ENCODE results near the gene HYAL1.

Gene HYAL1

DNA sequence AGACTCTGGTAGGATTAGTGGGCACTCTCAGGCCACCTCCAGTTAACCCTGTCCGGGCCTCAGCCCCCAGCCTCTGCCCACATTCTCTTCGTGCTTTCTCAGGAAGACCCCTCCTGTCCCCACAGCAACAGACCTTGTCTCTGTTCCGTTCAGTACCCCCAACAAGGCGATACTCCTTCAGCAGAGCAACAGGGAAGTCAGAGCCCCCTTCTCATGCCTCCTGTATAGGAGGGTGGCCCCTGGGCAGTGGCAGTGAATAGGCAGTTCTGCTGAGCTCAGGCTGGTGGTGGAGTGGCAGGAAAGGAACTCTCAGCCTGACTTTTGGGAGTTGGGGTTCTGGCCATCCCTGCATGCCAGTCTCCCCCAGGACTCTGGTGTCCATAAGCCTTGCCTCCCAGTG lies 33.9 kb downstream of the HYAL1 start:
- H3K27me3 ChIP-seq (ENCODE audit: control insufficient read depth in 1 of 2, insufficient read depth in 2 of 2, low read length in 2 of 2), result peaks cover under 1 to 12% of the 10 kb centered on the region in 2 donors
- no peaks in the 10 kb centered on the region for H3K36me3 ChIP-seq (ENCODE audit: control insufficient read depth in 2 of 2, insufficient read depth in 2 of 2, low read length in 2 of 2)
- H3K9ac ChIP-seq (ENCODE audit: low read length in 2 of 2), result peak overlapping the region in 1 of 2 donors; percentile 47
- peak overlapping the region; percentile 37 for H3K27ac ChIP-seq (ENCODE audit: low read length)
- H3K4me1 ChIP-seq (ENCODE audit: control insufficient read depth, insufficient read depth, low read length), result peaks cover 70% of the 10 kb centered on the region
- peak overlapping the region in 1 of 2 donors; percentile 78 for H3K4me3 ChIP-seq (ENCODE audit: low read length in 2 of 2)
- H3K9me3 ChIP-seq (ENCODE audit: control insufficient read depth in 2 of 2, low read length in 2 of 2), result no peaks in the 10 kb centered on the region

DNA sequence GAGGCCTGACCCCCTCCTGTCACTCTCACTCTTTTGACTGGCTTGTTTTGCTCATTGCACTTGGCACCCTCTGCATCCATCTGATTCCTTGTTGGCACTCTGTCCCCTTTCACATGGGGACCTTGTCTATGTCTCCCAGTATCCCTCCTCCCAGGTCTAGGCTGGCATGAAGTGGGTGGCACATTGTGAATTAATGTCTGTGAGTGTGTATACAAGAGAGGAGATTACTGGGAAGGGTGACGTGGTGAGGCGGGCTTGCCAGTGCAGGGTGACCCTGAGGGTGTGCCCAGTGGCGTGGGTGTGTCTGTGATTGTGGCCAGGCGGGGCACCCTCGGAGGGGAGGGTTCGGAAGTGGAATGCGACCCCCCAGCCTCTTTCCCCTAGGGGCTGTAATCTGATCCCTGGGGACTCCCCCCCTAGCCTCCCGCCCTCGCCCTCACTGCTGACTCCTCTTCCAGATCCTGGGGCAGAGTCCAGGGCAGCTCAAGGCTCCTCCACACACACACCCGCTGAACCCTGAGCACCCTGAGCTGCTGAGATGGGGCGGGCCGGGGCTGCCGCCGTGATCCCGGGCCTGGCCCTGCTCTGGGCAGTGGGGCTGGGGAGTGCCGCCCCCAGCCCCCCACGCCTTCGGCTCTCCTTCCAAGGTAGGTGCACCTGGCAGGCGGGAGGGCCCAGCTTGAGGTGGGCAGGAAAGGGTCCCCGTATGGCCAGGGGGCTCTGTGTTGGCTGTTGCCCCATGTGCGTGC lies 34.5 kb downstream of the HYAL1 start, which contains the start of gene SEMA3B:
TSS of gene SEMA3B (plus strand) at position 445 of the 749 bp plus-strand sequence. CDS start at position 539, 94 bp downstream.
- Histone ChIP-seq H3K9me3 (ENCODE audit: control insufficient read depth in 2 of 2, low read length in 2 of 2) (no peaks in the 10 kb centered on the region), H3K4me3 (ENCODE audit: low read length in 2 of 2) (peak within 1 kb of the TSS; percentile 62 to 78), H3K36me3 (ENCODE audit: control insufficient read depth in 2 of 2, insufficient read depth in 2 of 2, low read length in 2 of 2) (no peaks in the 10 kb centered on the region), H3K27ac (ENCODE audit: low read length) (peak within 1 kb of the TSS; percentile 96), H3K27me3 (ENCODE audit: control insufficient read depth in 1 of 2, insufficient read depth in 2 of 2, low read length in 2 of 2) (peaks cover 0 to 9% of the 10 kb centered on the region in 2 donors), H3K9ac (ENCODE audit: low read length in 2 of 2) (peak within 1 kb of the TSS; percentile 83 to 87), H3K4me1 (ENCODE audit: control insufficient read depth, insufficient read depth, low read length) (peaks cover 74% of the 10 kb centered on the region)

DNA sequence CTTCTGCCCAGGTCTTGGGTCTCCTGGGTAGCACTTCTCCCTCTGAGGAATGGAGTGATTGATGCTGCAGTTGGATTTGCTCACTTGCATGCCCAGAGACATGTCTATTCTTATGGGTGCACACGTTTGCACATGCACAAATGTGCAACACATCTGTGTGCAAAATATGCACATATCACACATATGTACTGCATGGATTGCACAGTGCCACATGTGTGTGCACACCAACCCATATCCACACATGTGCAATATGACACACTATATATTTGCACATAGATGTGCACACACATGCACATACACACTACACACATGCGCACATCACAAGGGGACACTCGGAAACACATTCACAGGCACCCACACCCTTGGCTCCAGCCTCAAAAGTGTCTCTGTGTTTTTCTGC lies 35.1 kb downstream of the HYAL1 start:
- H3K9me3 ChIP-seq (ENCODE audit: control insufficient read depth in 2 of 2, low read length in 2 of 2), result no peaks in the 10 kb centered on the region
- H3K9ac ChIP-seq (ENCODE audit: low read length in 2 of 2), result peak overlapping the region in 1 of 2 donors; percentile 87
- H3K4me3 ChIP-seq (ENCODE audit: low read length in 2 of 2), result peak overlapping the region; percentile 62 to 78
- peaks cover 74% of the 10 kb centered on the region for H3K4me1 ChIP-seq (ENCODE audit: control insufficient read depth, insufficient read depth, low read length)
- H3K36me3 ChIP-seq (ENCODE audit: control insufficient read depth in 2 of 2, insufficient read depth in 2 of 2, low read length in 2 of 2), result no peaks in the 10 kb centered on the region
- H3K27me3 ChIP-seq (ENCODE audit: control insufficient read depth in 1 of 2, insufficient read depth in 2 of 2, low read length in 2 of 2), result peaks cover 0 to 3% of the 10 kb centered on the region in 2 donors
- H3K27ac ChIP-seq (ENCODE audit: low read length), result peak overlapping the region; percentile 96

DNA sequence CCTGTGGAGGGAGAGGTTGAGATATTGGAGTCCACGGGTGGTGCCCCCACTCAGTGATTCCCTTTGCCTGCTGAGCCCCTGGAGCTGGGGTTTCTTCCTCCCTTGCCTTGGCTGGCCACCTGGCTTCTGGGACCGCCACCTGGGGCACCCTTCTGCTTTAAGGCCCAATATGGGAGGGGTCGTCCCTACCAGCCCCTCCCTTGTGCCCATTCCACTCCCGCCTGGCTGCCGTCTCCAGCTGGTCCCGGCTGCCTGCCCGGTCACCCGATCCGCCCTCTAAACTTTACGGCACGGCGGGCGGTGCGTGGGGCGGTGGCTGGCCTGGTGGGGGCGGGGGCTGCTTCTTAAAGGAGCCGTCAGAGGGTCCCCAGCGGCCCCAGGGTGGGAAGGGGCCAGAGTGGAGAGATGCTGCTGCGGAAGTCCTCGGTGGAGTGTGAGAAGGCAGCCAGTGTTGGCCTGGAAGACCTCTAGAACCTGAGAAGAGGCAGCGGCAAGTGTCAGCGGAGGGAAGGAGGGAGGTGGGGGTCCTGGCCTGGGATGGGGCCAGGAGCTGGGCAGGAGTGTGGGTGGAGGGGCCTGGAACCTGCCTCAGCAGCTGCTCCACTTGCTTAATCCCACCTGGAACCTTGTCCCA lies 36.0 kb downstream of the HYAL1 start:
- no peaks in the 10 kb centered on the region for H3K9me3 ChIP-seq (ENCODE audit: control insufficient read depth in 2 of 2, low read length in 2 of 2)
- no peaks in the 10 kb centered on the region for H3K36me3 ChIP-seq (ENCODE audit: control insufficient read depth in 2 of 2, insufficient read depth in 2 of 2, low read length in 2 of 2)
- peak overlapping the region; percentile 96 for H3K27ac ChIP-seq (ENCODE audit: low read length)
- H3K4me1 ChIP-seq (ENCODE audit: control insufficient read depth, insufficient read depth, low read length), result peaks cover 74% of the 10 kb centered on the region
- H3K9ac ChIP-seq (ENCODE audit: low read length in 2 of 2), result peak overlapping the region; percentile 83 to 87
- H3K4me3 ChIP-seq (ENCODE audit: low read length in 2 of 2), result peak overlapping the region; percentile 62 to 78
- H3K27me3 ChIP-seq (ENCODE audit: control insufficient read depth in 1 of 2, insufficient read depth in 2 of 2, low read length in 2 of 2), result no peaks in the 10 kb centered on the region

DNA sequence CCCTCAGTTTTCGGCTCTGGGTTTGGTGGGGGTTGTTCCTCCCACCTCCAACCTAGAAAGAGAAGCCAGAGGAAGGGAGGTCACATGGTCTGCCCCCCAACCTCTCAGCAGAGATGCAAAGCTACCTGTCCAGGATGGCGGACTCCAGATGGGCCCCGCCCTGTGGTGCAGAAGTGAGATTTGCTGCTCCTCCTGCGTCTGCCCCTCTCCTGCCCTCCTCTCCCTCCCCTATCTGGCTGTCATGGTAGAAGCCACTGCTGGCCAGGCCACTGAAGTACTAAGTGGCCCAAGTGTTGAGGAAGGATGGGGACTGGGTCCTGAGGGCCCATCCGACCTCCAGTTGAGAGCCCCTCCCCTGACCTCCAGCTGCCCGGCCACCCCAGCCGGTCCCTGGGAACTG lies 36.5 kb downstream of the HYAL1 start:
- peaks cover 75% of the 10 kb centered on the region for H3K4me1 ChIP-seq (ENCODE audit: control insufficient read depth, insufficient read depth, low read length)
- no peaks in the 10 kb centered on the region for H3K9me3 ChIP-seq (ENCODE audit: control insufficient read depth in 2 of 2, low read length in 2 of 2)
- H3K27me3 ChIP-seq (ENCODE audit: control insufficient read depth in 1 of 2, insufficient read depth in 2 of 2, low read length in 2 of 2), result no peaks in the 10 kb centered on the region
- peak overlapping the region; percentile 96 for H3K27ac ChIP-seq (ENCODE audit: low read length)
- peak overlapping the region; percentile 83 to 87 for H3K9ac ChIP-seq (ENCODE audit: low read length in 2 of 2)
- no peaks in the 10 kb centered on the region for H3K36me3 ChIP-seq (ENCODE audit: control insufficient read depth in 2 of 2, insufficient read depth in 2 of 2, low read length in 2 of 2)
- peak overlapping the region; percentile 62 to 78 for H3K4me3 ChIP-seq (ENCODE audit: low read length in 2 of 2)

DNA sequence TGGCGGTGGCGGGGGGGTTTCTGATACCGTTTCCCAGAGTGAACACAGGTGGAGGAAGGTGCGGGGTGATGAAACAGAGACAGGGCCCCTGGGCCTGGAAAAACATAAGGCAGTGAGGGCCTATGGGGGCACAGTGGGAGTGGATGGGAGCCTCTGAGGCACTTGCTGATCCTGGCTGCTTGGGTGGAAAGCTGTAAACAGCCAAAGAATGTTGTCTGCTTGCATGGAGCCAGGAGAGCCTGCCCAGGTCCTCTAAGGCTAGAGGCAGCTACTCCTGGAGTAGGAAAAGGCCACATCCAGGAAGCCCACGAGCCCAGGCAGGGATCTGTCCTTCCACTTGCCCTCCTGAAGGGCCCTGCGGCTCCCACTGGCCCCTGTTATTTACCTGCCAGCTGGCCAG lies 37.4 kb downstream of the HYAL1 start:
- Histone ChIP-seq H3K4me3 (ENCODE audit: low read length in 2 of 2) (peak overlapping the region in 1 of 2 donors; percentile 78), H3K27me3 (ENCODE audit: control insufficient read depth in 1 of 2, insufficient read depth in 2 of 2, low read length in 2 of 2) (no peaks in the 10 kb centered on the region), H3K9me3 (ENCODE audit: control insufficient read depth in 2 of 2, low read length in 2 of 2) (no peaks in the 10 kb centered on the region), H3K9ac (ENCODE audit: low read length in 2 of 2) (peak overlapping the region; percentile 83 to 87), H3K36me3 (ENCODE audit: control insufficient read depth in 2 of 2, insufficient read depth in 2 of 2, low read length in 2 of 2) (no peaks in the 10 kb centered on the region), H3K4me1 (ENCODE audit: control insufficient read depth, insufficient read depth, low read length) (peaks cover 83% of the 10 kb centered on the region), H3K27ac (ENCODE audit: low read length) (peak overlapping the region; percentile 96)

DNA sequence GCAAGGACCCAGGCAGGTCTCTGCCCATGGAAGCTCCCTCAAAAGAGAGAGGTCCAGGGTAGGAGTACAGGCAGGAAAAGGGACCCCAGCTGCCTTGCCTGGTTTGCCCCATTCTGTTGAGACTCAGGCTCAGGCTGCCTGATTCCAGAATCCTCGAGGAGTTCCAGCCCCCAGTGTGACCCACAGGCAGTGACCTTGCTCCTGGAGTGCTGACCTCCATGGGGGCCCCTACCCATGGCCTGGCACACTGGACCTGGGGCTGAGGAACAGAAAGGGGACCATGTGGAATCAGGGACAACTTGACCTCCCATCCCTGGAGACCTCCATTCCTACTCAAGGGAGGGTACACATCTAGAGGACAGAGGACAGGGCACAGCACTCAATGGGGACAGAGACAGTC lies 37.8 kb downstream of the HYAL1 start:
- H3K36me3 ChIP-seq (ENCODE audit: control insufficient read depth in 2 of 2, insufficient read depth in 2 of 2, low read length in 2 of 2), result no peaks in the 10 kb centered on the region
- H3K9me3 ChIP-seq (ENCODE audit: control insufficient read depth in 2 of 2, low read length in 2 of 2), result no peaks in the 10 kb centered on the region
- peaks cover 85% of the 10 kb centered on the region for H3K4me1 ChIP-seq (ENCODE audit: control insufficient read depth, insufficient read depth, low read length)
- H3K4me3 ChIP-seq (ENCODE audit: low read length in 2 of 2), result peak overlapping the region in 1 of 2 donors; percentile 55
- H3K27me3 ChIP-seq (ENCODE audit: control insufficient read depth in 1 of 2, insufficient read depth in 2 of 2, low read length in 2 of 2), result no peaks in the 10 kb centered on the region
- peak overlapping the region; percentile 51 to 83 for H3K9ac ChIP-seq (ENCODE audit: low read length in 2 of 2)
- peak overlapping the region; percentile 96 for H3K27ac ChIP-seq (ENCODE audit: low read length)

DNA sequence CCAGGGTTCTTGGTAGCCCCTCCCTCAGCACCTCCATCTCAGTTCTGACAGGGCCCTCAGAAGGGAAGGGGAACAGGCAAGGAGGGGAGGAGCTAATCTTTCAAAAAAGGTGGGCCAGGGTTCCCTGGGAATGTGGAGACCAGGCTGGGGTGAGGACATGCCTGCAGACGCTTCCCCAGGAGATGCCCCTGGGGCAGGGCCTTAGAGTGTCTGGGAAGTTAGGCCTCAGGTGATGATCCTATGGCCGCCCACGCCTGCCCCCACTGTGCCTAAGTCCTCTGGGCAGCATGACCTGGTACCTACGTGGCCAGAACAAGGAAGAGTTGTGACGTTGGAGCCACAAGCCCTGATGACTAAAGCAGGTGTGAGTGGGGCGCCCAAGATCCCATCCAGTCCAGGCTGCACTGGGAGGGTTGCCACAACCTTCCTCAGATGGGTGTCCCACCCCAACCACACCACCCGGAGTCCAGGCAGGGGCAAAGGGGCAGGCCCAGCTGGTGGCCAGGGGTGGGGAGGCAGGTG lies 38.3 kb downstream of the HYAL1 start:
- Histone ChIP-seq H3K9me3 (ENCODE audit: control insufficient read depth in 2 of 2, low read length in 2 of 2) (no peaks in the 10 kb centered on the region), H3K4me3 (ENCODE audit: low read length in 2 of 2) (peak overlapping the region in 1 of 2 donors; percentile 55), H3K4me1 (ENCODE audit: control insufficient read depth, insufficient read depth, low read length) (peaks cover 87% of the 10 kb centered on the region), H3K36me3 (ENCODE audit: control insufficient read depth in 2 of 2, insufficient read depth in 2 of 2, low read length in 2 of 2) (no peaks in the 10 kb centered on the region), H3K9ac (ENCODE audit: low read length in 2 of 2) (peak overlapping the region; percentile 58 to 83), H3K27ac (ENCODE audit: low read length) (peak overlapping the region; percentile 96), H3K27me3 (ENCODE audit: control insufficient read depth in 1 of 2, insufficient read depth in 2 of 2, low read length in 2 of 2) (no peaks in the 10 kb centered on the region)

DNA sequence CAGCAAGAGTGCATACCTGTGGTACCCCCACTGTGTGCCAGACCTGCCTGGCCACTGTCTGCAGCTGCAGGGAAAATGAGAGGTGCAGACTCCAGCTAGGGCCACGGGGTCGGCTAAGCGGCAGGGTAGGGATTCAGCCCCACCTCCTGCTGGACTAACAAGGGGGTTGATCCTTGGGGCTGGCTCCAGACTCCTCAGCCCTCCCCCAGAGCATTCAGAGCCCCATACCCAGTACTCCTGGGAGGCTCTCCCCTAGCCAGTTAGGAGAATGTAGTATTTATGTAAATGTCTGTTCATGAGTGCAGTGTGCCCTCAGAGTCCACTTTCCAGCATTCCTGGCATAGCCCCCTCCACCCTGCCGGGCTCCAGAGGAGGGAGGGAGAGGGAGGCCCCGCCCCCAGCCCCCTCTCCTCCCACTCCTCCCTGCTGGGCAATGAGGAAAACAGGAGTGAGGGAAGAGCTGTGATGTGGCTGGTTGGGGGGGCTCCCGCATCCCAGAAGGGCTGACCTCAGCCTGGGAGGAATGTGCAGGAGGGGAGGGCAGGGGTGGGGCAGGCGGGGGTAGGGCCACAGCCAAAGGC lies 38.9 kb downstream of the HYAL1 start:
- Histone ChIP-seq H3K4me1 (ENCODE audit: control insufficient read depth, insufficient read depth, low read length) (peaks cover 86% of the 10 kb centered on the region), H3K9me3 (ENCODE audit: control insufficient read depth in 2 of 2, low read length in 2 of 2) (no peaks in the 10 kb centered on the region), H3K27me3 (ENCODE audit: control insufficient read depth in 1 of 2, insufficient read depth in 2 of 2, low read length in 2 of 2) (no peaks in the 10 kb centered on the region), H3K27ac (ENCODE audit: low read length) (peak overlapping the region; percentile 96), H3K4me3 (ENCODE audit: low read length in 2 of 2) (no peak overlapping the region), H3K9ac (ENCODE audit: low read length in 2 of 2) (peak overlapping the region; percentile 68 to 83), H3K36me3 (ENCODE audit: control insufficient read depth in 2 of 2, insufficient read depth in 2 of 2, low read length in 2 of 2) (no peaks in the 10 kb centered on the region)

DNA sequence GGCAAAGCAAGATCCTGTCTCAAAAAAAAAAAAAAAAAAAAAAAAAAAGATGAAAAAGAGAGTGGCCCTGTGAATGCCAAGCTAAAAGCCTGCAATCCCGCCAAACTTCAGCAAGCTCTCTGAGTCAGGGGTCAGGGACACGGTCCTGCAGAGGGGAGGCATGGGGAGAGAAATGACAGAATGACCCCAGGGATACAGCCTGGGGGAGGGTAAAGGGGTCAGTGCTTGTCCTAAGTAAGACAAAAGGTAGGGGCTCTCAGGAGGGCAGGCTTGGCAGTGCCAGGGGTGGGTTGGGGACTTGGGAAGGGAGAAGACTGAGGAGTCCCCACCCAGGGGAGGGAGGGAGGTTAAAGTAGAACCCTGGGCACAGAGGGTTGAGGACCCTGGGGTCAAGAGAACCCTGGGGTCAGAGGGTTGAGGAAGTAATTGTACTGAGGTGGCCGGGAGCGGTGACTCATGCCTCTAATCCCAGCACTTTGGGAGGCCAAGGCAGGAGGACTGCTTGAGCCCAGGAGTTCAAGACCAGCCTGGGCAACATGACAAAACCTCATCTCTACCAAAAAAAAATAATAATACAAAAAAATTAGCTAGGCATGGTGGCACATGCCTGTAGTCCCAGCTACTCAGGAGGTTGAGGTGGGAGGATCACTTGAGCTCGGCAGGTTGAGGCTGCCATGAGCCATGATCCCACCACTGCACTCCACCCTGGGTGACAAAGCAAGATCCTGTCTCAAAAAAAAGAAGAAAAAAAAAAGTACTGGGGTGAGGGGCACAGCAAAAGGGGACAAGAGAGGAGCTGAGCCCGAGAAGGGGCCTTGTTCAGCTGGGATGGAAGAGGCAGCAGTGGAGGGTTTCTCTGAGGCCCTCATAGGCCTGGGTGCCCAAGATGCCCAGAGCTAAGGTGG lies 39.6 kb downstream of the HYAL1 start:
- no peak overlapping the region for H3K4me3 ChIP-seq (ENCODE audit: low read length in 2 of 2)
- H3K4me1 ChIP-seq (ENCODE audit: control insufficient read depth, insufficient read depth, low read length), result peaks cover 82% of the 10 kb centered on the region
- peak overlapping the region; percentile 96 for H3K27ac ChIP-seq (ENCODE audit: low read length)
- H3K27me3 ChIP-seq (ENCODE audit: control insufficient read depth in 1 of 2, insufficient read depth in 2 of 2, low read length in 2 of 2), result no peaks in the 10 kb centered on the region
- no peaks in the 10 kb centered on the region for H3K36me3 ChIP-seq (ENCODE audit: control insufficient read depth in 2 of 2, insufficient read depth in 2 of 2, low read length in 2 of 2)
- H3K9me3 ChIP-seq (ENCODE audit: control insufficient read depth in 2 of 2, low read length in 2 of 2), result no peaks in the 10 kb centered on the region
- peak overlapping the region; percentile 26 to 68 for H3K9ac ChIP-seq (ENCODE audit: low read length in 2 of 2)

Measured in stomach smooth muscle (tissue), 2 donors.